MCF 10A (cell line): ENCODE measurements around the gene CD109. TPM values are rescaled to one million over a fixed set of nuclear protein-coding genes. Genes with fewer than 3 reads are reported as not detected.
A peak's percentile ranks its signal among the peaks of the same experiment; 100 is the strongest.

Source experiments
- BruUV-seq: library from RNA; stranded (reverse); fragments of 400-500 nt; replicated peaks from 2 replicates; lab custom pipeline; 2021; lab: Mats Ljungman, UMichigan
- CTCF ChIA-PET: fragments of 300-600 bp; sonication (Branson Sonifier 250); formaldehyde crosslinking; extraction: SDS; loops from one replicate; lab custom pipeline; 2021; ENCODE audit warnings: antibody characterized with exemption, inconsistent platforms; lab: Yijun Ruan, JAX
- POLR2A ChIA-PET: fragments of 300-600, 350-650 bp; sonication (Branson Sonifier 250); formaldehyde crosslinking; extraction: SDS; loops from one replicate; lab custom pipeline; 2020; ENCODE audit warnings: antibody characterized with exemption, inconsistent platforms; lab: Yijun Ruan, JAX
- DNase-seq: peaks from one replicate; pipeline ENCODE4 v3.0.0-alpha.2; 2018; ENCODE audit not compliant: unreplicated experiment
- H3K27ac Mint-ChIP-seq: one replicate; pipeline ENCODE4 v1.8.0; 2022; ENCODE audit warnings: mild to moderate bottlenecking, low read depth, mixed read lengths; ENCODE audit not compliant: unreplicated experiment
- H3K27me3 Mint-ChIP-seq: one replicate; pipeline ENCODE4 v1.8.0; 2022; ENCODE audit warnings: mixed read lengths; ENCODE audit not compliant: insufficient read depth, unreplicated experiment
- H3K36me3 Mint-ChIP-seq: one replicate; pipeline ENCODE4 v1.8.0; 2022; ENCODE audit warnings: mild to moderate bottlenecking, moderate library complexity, mixed read lengths; ENCODE audit not compliant: insufficient read depth, unreplicated experiment
- H3K4me1 Mint-ChIP-seq: one replicate; pipeline ENCODE4 v1.8.0; 2022; ENCODE audit warnings: mixed read lengths; ENCODE audit not compliant: insufficient read depth, unreplicated experiment
- H3K4me3 Mint-ChIP-seq: one replicate; pipeline ENCODE4 v1.8.0; 2022; ENCODE audit warnings: mild to moderate bottlenecking, moderate library complexity, mixed read lengths; ENCODE audit not compliant: unreplicated experiment
- H3K9me3 Mint-ChIP-seq: one replicate; pipeline ENCODE4 v1.8.0; 2022; ENCODE audit warnings: mixed read lengths; ENCODE audit not compliant: unreplicated experiment
- CTCF ChIP-seq: fragments of 200-600 bp; IDR thresholded peaks from one replicate; pipeline ENCODE4 v1.8.0; 2022; ENCODE audit warnings: antibody characterized with exemption, mild to moderate bottlenecking; ENCODE audit not compliant: unreplicated experiment
- intact Hi-C: fragments of 100-400 bp; cut with micrococcal nuclease; formaldehyde crosslinking; loops from 2 replicates; pipeline ENCODE4 v1.14.1; 2022
- total RNA-seq: library from RNA; stranded (reverse); gene quantifications from 2 replicates; pipeline ENCODE4 v1.2.3, GENCODE V29; 2022

CD109 gene
- total RNA-seq, 1 experiment from 2014 or later: 94.5 TPM

DNA sequence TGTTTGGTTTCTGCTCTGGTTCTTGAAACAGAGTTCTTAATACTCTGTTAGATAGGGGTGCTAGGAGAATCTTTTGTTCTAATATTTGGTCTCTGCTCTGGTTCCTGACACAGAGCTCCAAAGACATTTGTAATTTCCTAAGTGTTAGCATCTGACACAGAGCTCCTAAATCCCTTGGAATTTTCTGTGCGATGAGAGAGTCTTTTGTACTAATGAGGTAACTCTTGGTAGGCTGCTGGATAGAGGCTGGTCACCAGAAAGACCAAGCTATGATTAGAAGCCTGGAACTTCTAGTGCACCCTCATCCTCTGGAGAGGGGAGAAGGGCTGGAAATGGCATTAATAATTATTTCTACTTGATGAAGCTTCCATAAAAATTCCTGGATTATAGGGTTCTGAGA is 7.7 kb upstream of the CD109 start:
- no peaks in the 10 kb centered on the region for H3K27me3 Mint-ChIP-seq
- DNase-seq: no peak
- ChIA-PET CTCF (interaction anchor here (0.6 to 2.7 kb wide), 4 partner anchors 12 to 44 kb away, joined by 3 to 13 read pairs (median 8); no protein-coding TSS in a partner anchor), POLR2A (interaction anchor here (1.0 kb wide), 1 partner anchor 167 kb away, joined by 3 read pairs; no protein-coding TSS in a partner anchor)
- H3K27ac Mint-ChIP-seq: no peak overlapping the region
- no peak for TF ChIP-seq CTCF
- no peak overlapping the region for H3K4me3 Mint-ChIP-seq
- intact Hi-C loops: no loop called here
- H3K4me1 Mint-ChIP-seq: peaks cover 12% of the 10 kb centered on the region
- H3K36me3 Mint-ChIP-seq: no peaks in the 10 kb centered on the region
- H3K9me3 Mint-ChIP-seq: no peaks in the 10 kb centered on the region
- BruUV-seq: no TSS peak

DNA sequence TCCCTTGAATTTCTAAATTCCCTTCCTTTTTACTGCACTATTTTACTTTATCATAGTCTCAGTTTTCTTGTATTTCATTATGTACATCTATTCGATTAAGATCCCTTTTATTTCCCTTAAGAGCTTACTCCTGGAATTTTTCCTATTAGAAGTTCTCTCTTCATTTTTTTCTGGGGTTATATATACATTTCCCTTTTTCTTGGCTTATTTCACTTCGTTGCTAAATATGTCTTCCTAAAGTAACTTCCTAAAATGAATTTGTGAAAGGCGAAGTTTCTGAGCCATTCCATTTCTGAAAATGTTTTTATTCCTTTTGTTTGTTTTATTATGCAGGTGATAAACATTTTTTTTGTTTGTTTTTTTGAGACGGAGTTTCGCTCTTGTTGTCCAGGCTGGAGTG is 5.9 kb upstream of the CD109 start:
- no peak overlapping the region for H3K27ac Mint-ChIP-seq
- peaks cover 20% of the 10 kb centered on the region for H3K4me1 Mint-ChIP-seq
- no peak for DNase-seq
- TF ChIP-seq CTCF: no peak
- H3K36me3 Mint-ChIP-seq: peaks cover 4% of the 10 kb centered on the region
- H3K9me3 Mint-ChIP-seq: no peaks in the 10 kb centered on the region
- intact Hi-C loops: no loop called here
- POLR2A ChIA-PET: interaction anchor here (0.7 kb wide), 2 partner anchors 78 to 1082 kb away, joined by 3 read pairs; no protein-coding TSS in a partner anchor
- CTCF ChIA-PET: interaction anchor here (1.2 kb wide), 1 partner anchor 48 kb away, joined by 3 read pairs; no protein-coding TSS in a partner anchor
- no peak overlapping the region for H3K4me3 Mint-ChIP-seq
- H3K27me3 Mint-ChIP-seq: no peaks in the 10 kb centered on the region
- no TSS peak for BruUV-seq

DNA sequence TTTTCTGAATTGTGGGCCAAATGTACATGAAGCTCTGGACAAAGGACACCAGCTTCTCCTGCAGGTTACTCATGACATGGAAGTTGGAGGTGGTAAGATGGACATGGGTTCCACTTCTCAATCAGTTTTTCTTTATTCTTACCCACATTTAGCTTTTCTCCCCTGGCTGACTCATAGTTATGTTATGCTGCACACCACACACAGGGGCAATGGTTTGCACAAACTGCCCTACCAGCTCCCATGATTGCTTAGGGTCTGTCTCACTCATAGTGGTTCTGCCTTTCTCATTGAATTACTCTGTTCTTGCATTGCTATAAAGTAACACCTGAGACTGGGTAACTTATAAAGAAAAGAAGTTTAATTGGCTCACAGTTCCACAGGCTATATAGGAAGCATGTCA is 4.5 kb upstream of the CD109 start:
- TF ChIP-seq CTCF: no peak
- no peaks in the 10 kb centered on the region for H3K27me3 Mint-ChIP-seq
- intact Hi-C loops: no loop called here
- ChIA-PET POLR2A (interaction anchor here (1.1 kb wide), 1 partner anchor 15 kb away, joined by 3 read pairs; no protein-coding TSS in a partner anchor), CTCF (interaction anchor here (1.1 to 2.1 kb wide), 5 partner anchors 10 to 42 kb away, joined by 3 to 8 read pairs (median 5); no protein-coding TSS in a partner anchor)
- no TSS peak for BruUV-seq
- no peak for DNase-seq
- no peaks in the 10 kb centered on the region for H3K9me3 Mint-ChIP-seq
- H3K36me3 Mint-ChIP-seq: peaks cover 4% of the 10 kb centered on the region
- H3K27ac Mint-ChIP-seq: no peak overlapping the region
- peaks cover 26% of the 10 kb centered on the region for H3K4me1 Mint-ChIP-seq
- no peak overlapping the region for H3K4me3 Mint-ChIP-seq

GRCh38 chr6:73694711-73695411 is 1.1 kb upstream of the CD109 start:
- H3K27me3 Mint-ChIP-seq: no peaks in the 10 kb centered on the region
- no peak for TF ChIP-seq CTCF
- H3K4me1 Mint-ChIP-seq: peaks cover 50% of the 10 kb centered on the region
- intact Hi-C loops: loop anchor here (1.0 kb wide), 1 partner anchor 9 kb away; no protein-coding TSS in a partner anchor
- peak; percentile 78 for DNase-seq
- no TSS peak for BruUV-seq
- H3K9me3 Mint-ChIP-seq: no peaks in the 10 kb centered on the region
- peak overlapping the region; percentile 93 for H3K4me3 Mint-ChIP-seq
- ChIA-PET CTCF (interaction anchor here (0.8 to 1.9 kb wide), 5 partner anchors 10 to 42 kb away, joined by 3 to 9 read pairs (median 4); no protein-coding TSS in a partner anchor), POLR2A (interaction anchor here (0.5 to 2.4 kb wide), 19 partner anchors 10 to 1510 kb away, joined by 3 to 16 read pairs (median 3); no protein-coding TSS in a partner anchor)
- peaks cover 28% of the 10 kb centered on the region for H3K36me3 Mint-ChIP-seq
- H3K27ac Mint-ChIP-seq: peak overlapping the region; percentile 93
